Measurements from ENCODE around the gene SKAP1. TPM values are rescaled to one million over a fixed set of nuclear protein-coding genes. Genes with fewer than 3 reads are reported as not detected.

The SKAP1 gene
- total RNA-seq, 4 donors from 2014 or later: 1.1 to 12.1 (median 1.8) TPM; not detected in 1

- Histone ChIP-seq H3K27me3 (peaks cover 12% of the 10 kb centered on the region), H3K4me1 (peaks cover 2 to 20% (median 12%) of the 10 kb centered on the region in 3 donors), H3K9me3 (no peaks in the 10 kb centered on the region), H3K27ac (peak overlapping the region in 2 of 4 donors; percentile 22 to 29), H3K4me3 (no peak overlapping the region), H3K36me3 (no peaks in the 10 kb centered on the region)
- no CpG with 5 or more reads among the region's 1 CpG for WGBS, 2 donors (ENCODE audit: low coverage in 1 of 2)
- ATAC-seq: peak; percentile 48
- TF ChIP-seq CTCF (IDR thresholded peaks at IDR 0.05) (no peak), POLR2AphosphoS5 (IDR thresholded peaks at IDR 0.05) (no peak), EP300 (IDR thresholded peaks at IDR 0.05) (no peak), POLR2A (IDR thresholded peaks at IDR 0.05) (no peak)
Observed at GRCh38 chr17:48241131-48241591, 188.9 kb downstream of the SKAP1 start.

- H3K4me3 ChIP-seq: no peak overlapping the region
- peaks cover 2 to 20% (median 12%) of the 10 kb centered on the region in 3 donors for H3K4me1 ChIP-seq
- peak overlapping the region in 2 of 4 donors; percentile 22 to 29 for H3K27ac ChIP-seq
- H3K27me3 ChIP-seq: peaks cover 10% of the 10 kb centered on the region
- no peak for TF ChIP-seq CTCF (IDR thresholded peaks at IDR 0.05)
- TF ChIP-seq POLR2A (IDR thresholded peaks at IDR 0.05): no peak
- no peak for TF ChIP-seq POLR2AphosphoS5 (IDR thresholded peaks at IDR 0.05)
- TF ChIP-seq EP300 (IDR thresholded peaks at IDR 0.05): no peak
- 28 to 80% methylated on average over 1 to 2 of the region's 2 CpGs for WGBS, 2 donors (ENCODE audit: low coverage in 1 of 2)
- H3K9me3 ChIP-seq: no peaks in the 10 kb centered on the region
- ATAC-seq: no peak
- H3K36me3 ChIP-seq: no peaks in the 10 kb centered on the region
Observed at GRCh38 chr17:48240562-48241130, 189.4 kb downstream of the SKAP1 start.

GRCh38 chr17:48240122-48240521 lies 189.9 kb downstream of the SKAP1 start:
- H3K9me3 ChIP-seq: no peaks in the 10 kb centered on the region
- H3K27me3 ChIP-seq: peaks cover 5% of the 10 kb centered on the region
- H3K4me3 ChIP-seq: no peak overlapping the region
- no peak for ATAC-seq
- H3K4me1 ChIP-seq: peaks cover 2 to 20% (median 12%) of the 10 kb centered on the region in 3 donors
- TF ChIP-seq EP300 (IDR thresholded peaks at IDR 0.05): no peak
- TF ChIP-seq POLR2AphosphoS5 (IDR thresholded peaks at IDR 0.05): no peak
- no peak for TF ChIP-seq POLR2A (IDR thresholded peaks at IDR 0.05)
- no peak for TF ChIP-seq CTCF (IDR thresholded peaks at IDR 0.05)
- H3K27ac ChIP-seq: no peak overlapping the region
- no peaks in the 10 kb centered on the region for H3K36me3 ChIP-seq
- WGBS, 2 donors (ENCODE audit: low coverage in 1 of 2): 54 to 64% methylated on average over 2 of the region's 2 CpGs

- H3K4me1 ChIP-seq: peaks cover 2 to 20% (median 12%) of the 10 kb centered on the region in 3 donors
- H3K27me3 ChIP-seq: peaks cover 5% of the 10 kb centered on the region
- ATAC-seq: no peak
- H3K4me3 ChIP-seq: no peak overlapping the region
- H3K36me3 ChIP-seq: no peaks in the 10 kb centered on the region
- no peak overlapping the region for H3K27ac ChIP-seq
- TF ChIP-seq CTCF (IDR thresholded peaks at IDR 0.05) (no peak), POLR2AphosphoS5 (IDR thresholded peaks at IDR 0.05) (no peak), POLR2A (IDR thresholded peaks at IDR 0.05) (no peak), EP300 (IDR thresholded peaks at IDR 0.05) (no peak)
- 67 to 89% methylated on average over 1 of the region's 1 CpG for WGBS, 2 donors (ENCODE audit: low coverage in 1 of 2)
- H3K9me3 ChIP-seq: no peaks in the 10 kb centered on the region
Observed at GRCh38 chr17:48239603-48239995, 190.4 kb downstream of the SKAP1 start.

- no peak for ATAC-seq
- H3K27ac ChIP-seq: no peak overlapping the region
- no peak for TF ChIP-seq POLR2A (IDR thresholded peaks at IDR 0.05)
- TF ChIP-seq CTCF (IDR thresholded peaks at IDR 0.05): no peak
- no peak for TF ChIP-seq POLR2AphosphoS5 (IDR thresholded peaks at IDR 0.05)
- no peak for TF ChIP-seq EP300 (IDR thresholded peaks at IDR 0.05)
- H3K36me3 ChIP-seq: no peaks in the 10 kb centered on the region
- no peak overlapping the region for H3K4me3 ChIP-seq
- H3K9me3 ChIP-seq: no peaks in the 10 kb centered on the region
- H3K27me3 ChIP-seq: peaks cover 5% of the 10 kb centered on the region
- peaks cover 2 to 20% (median 12%) of the 10 kb centered on the region in 3 donors for H3K4me1 ChIP-seq
- 82 to 89% methylated on average over 4 of the region's 4 CpGs for WGBS, 2 donors (ENCODE audit: low coverage in 1 of 2)
Observed at GRCh38 chr17:48238933-48239602, 190.9 kb downstream of the SKAP1 start.

Data from gastroesophageal sphincter (tissue), 4 donors.